Measurements from ENCODE around the gene RAB3C. TPM values are rescaled to one million over a fixed set of nuclear protein-coding genes. Genes with fewer than 3 reads are reported as not detected.
A peak's percentile ranks its signal among the peaks of the same experiment; 100 is the strongest.

Gene RAB3C
- total RNA-seq, 1 donor from 2014 or later = 4.6 TPM

DNA sequence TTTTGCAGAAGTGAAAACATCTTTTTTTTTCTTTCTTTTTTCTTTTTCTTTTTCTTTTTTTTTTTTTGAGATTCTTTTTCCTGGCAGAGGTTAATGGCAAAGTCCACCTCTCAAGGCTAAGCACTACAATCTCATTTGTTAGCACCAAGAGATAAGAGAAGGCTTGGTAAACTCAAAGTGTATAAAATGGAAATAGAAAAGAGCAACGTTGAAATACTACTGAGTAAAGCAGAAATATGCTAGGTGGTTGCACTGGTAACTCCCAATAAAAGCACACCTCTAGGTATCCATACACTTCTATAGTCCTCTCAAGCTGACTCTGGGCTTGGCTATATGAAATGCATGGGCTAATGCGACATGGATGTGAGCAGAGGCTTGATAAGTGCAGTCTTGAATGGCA lies 188.9 kb downstream of the RAB3C start:
- DNase-seq (ENCODE audit: low spot score) = no peak

DNA sequence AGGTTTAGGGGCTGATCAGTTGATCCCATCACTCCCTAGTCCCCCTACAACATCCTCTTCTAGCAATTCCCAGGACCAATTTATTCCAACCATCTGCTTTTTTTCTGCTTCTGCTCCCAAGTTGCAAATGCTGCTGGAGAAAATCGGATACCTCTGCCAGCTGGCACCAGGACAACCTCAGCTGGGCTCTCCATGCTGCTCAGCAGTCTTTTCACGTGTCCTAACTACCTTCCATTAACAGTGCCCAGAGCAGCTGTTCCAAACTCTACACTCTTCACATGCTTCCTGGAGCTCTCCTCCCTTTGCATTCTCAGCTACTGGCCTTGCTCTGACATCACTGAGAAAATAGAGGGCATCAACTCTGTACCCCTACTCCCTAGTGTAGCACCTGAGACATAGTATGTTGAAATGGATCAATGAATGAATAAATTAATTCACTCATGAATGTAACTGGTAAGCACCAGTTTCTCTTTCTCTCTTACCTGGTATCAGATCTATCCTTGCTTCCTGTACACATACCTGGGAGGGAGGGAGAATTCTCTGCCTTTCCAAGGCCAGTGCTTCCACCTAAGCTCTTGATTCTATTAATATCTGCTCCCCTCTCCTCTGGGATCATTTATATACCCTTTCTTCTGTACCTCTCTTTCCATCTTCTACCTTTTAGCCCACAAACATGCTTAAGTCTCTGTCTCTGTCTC lies 191.0 kb downstream of the RAB3C start:
- DNase-seq (ENCODE audit: low spot score) = peak; percentile 49

DNA sequence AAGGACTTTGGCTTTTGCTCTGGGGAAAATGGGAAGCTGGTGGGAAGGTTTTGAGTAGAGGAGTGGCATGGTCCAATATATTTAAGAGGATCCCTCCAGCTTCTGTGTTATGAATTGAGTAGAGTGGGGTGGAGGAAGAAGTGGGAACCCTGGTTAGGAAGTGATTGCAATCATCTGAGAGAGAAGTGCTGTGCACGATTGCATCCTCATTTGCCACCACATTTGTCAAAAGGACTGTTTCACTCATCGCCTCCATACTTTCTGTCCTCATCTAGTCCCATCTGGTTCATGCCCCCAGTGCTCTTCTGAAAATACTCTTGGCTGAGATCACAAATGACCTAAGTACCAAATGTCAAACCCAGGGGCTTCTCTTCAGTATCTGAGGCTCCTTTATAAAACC lies 192.1 kb downstream of the RAB3C start:
- no peak for DNase-seq (ENCODE audit: low spot score)

- no peak for DNase-seq (ENCODE audit: low spot score)
Observed at GRCh38 chr5:58775701-58776262, 192.9 kb downstream of the RAB3C start.

DNA sequence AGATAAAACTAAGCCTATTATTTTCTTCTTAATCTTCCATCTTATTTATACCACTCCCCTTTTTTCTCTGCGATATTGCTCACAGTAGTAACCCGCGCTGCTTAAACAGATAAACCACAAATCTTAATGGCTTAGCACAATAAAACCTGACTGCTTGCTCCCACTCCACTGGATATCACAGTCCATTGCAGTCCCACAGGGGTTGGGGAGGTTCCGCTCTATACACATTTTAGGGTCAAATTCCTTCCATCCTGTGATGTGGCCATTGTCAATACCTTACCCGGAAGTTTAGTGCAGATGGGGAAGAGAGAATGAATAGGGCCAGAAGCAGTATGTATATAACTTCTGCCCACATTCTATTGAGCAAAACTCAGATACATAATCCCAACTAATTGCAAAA lies 193.7 kb downstream of the RAB3C start:
- DNase-seq (ENCODE audit: low spot score) = no peak

DNA sequence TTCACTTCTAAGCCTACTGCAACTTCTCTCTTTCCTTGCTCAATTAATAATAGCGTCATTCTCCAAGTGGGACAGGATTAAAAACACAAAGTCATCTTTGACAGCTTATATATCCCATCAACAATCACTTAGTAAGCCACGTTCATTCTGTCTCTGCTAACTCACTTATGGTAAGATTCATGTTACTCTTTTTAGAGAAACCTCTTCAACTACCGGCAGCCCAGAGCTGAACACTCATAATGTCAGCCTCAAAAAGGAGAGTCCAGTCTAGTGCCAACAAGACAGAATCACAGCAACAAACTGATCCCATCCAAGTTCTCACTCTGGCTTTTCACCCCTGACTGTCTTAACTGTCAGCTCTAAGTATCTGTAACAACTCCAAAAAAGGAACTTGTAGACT lies 196.0 kb downstream of the RAB3C start:
- no peak for DNase-seq (ENCODE audit: low spot score)

- no peak for DNase-seq (ENCODE audit: low spot score)
Observed at GRCh38 chr5:58786035-58786434, 203.2 kb downstream of the RAB3C start.

DNA sequence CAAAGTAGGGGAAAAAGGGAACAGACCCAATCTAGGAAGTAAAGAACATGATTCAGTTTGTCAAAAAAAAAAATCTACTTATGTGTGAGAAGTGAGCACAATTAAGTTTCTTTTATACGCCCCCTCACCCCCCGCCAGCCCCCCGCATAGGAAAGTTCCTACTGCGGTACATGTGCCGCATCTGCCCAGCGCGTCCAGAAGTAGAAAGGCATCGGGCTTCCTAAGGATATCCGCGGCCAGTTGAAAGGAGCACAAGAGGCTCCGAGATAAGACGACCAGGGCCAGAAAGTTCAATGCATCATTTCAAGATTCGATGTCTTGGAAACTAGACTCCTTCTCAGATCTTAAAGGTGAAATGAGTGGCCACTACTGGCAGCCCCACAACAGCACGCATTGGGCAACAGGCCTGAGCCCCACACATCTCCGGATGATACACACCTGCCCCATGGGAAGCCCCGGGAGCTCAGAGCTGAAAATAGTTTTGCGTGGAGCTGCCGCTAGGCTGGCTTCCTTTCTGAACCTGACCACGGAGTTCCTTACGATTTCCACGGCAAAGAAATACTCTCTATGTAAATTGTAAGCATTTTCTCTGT lies 203.9 kb downstream of the RAB3C start:
- no peak for DNase-seq (ENCODE audit: low spot score)

- peak; percentile 76 for DNase-seq (ENCODE audit: low spot score)
Observed at GRCh38 chr5:58787987-58788386, 205.1 kb downstream of the RAB3C start.

DNA sequence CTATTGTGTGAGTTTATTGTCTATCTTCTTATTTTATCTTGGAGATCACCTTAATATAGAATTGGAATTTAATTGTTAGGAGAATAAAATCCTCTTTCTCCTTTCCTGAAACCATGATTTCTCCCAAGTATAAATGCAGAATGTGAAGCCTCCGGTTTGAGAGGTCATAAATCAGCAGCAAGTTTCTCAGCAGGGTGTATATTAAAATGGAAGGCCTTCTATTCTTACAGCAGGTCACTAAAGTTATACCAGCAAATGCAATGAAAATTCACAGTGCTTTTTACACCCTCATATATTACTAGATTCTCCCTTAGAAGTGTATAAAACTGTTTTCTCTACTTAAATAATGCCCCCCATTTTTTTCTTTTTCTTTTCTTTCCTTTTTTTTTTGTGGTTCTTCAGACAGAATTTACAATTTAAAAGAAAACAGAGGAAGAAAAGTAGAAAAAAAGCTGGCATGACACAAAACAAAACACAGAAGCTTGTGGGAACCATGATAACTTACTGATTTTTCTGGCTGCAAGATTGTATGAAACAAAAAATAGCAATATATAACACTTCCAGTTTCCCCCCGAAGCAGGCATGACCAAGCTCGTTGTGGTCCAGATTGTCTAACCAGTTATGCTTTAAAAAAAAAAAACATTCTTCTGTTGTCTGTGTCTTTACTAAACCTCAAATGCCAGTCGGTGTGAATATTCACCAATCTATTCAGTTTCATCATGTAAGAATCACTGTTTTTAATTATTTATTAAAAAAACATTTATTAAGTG lies 211.2 kb downstream of the RAB3C start:
- no peak for DNase-seq (ENCODE audit: low spot score)

- DNase-seq (ENCODE audit: low spot score) = no peak
Observed at GRCh38 chr5:58794875-58795274, 212.0 kb downstream of the RAB3C start.

DNA sequence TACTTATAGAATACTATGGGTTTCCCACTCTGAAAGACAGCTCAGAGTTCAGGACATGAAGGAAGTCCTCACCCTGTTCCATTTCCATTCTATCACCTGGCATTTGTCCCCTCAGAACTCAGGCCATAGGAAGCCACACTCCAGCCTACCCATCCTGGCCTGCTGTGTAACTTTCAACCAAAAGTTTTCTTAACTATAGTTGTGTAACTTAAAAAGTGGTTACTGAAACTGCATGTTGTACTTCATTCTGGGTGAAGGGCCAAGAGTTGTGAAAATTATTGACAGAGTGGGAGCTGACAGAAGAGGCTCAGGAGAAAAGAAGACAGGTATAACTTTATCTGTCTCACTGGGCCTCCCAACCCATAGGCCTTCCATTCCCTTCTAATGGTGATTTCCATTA lies 212.5 kb downstream of the RAB3C start:
- no peak for DNase-seq (ENCODE audit: low spot score)

DNA sequence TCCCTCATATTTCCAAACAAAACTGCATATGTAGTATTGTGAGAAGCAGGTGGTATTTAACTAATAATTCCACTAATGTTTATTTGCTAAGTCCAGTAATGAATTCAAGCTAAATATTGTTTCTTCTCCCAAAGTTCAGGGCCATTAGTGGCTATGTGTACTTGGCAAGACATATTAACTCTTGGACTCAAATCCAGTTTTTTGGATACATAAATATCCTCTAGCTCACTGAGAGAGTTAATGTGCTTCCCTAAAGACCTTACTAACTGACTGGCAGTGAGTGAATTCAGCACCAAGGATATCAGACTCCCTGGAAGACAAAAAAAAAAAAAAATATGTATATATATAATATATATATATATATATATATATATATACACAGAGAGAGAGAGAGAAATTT lies 214.1 kb downstream of the RAB3C start:
- no peak for DNase-seq (ENCODE audit: low spot score)

DNA sequence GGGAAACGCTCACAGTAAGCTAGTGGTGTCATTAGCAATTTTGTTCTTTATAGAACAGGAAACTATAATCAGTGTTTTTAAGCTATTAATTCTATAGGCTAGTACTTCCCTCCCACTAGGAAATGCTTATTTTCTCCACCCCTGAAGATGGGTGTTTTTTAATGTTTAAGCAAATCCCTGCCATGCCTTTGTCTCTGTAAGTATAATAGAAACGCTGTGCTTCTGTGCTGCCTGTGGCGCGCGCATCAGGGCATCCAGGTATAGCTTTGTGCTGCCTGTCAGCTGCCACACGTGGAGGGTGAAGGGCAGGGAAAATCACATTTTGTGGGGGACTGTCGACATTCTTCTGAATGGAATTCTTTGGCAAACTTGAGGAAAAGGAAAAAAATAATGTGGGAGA lies 217.5 kb downstream of the RAB3C start:
- no peak for DNase-seq (ENCODE audit: low spot score)

DNA sequence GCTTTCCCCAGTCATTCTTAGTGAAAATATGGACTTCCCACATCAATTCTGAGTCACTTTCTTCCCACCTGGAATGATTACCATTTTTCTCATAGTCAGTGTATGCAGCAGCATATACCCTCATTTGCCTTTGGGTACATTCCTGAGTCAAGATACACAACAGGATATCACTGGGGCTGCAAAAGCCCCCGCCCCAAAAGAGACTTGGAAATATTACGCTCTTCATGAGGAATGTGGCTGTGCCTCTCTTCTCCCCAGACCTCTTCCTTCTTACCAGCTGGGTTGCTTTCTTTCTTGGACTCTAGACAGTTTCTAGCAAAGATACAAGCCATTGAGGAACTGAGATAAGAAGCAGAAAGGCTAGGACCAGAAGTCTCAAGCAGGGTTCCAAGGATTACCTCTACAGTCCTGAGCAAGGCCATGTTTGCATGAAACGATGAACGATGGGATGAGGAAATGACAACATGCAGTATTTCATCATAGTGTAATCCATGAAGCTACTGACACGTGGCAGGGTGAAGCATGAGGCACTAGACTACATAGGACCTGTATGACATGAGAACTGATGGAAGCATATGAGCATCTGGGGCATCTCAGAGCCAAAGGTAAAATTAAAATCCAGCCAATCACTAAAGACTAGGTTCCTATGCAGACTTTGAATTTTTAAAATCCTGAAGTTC lies 218.1 kb downstream of the RAB3C start:
- DNase-seq (ENCODE audit: low spot score) = no peak

DNA sequence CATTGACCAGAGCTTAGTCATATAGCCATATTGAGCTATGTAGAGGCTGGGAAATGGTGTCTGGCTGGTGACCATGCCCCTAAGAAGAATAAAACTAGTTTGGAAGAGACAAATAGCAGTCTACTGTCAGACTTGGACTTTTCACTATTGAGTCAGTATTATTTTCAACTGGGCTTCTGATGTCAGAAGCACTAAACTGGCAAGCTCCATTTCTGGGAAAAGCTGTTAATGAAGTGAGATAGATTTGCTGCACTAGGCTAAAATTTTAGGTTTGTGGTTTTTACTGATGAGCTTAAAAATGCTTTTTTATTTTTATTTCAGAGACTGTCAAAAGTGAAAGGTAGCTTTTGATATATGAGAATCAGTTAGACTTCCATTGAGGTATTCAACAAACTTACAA lies 220.2 kb downstream of the RAB3C start:
- no peak for DNase-seq (ENCODE audit: low spot score)

DNA sequence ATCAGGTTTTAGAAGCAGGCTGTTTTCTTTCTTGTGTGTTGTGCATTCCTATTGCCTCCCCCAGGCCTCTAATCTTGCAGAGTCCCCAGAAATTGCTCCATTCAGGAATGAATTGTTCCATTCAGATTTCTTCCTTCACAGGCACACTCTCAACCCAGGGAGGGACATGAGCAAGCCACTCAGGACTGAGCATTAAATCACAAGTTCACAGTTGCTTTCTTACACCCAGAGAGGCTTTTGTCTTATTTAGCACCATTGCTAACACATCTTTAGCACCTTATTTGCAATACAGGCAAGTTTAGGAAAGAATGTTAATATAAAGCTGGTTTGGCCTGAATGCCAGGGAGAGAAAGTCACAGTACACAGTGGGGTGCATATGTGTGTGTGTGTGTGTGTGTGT lies 221.4 kb downstream of the RAB3C start:
- no peak for DNase-seq (ENCODE audit: low spot score)

GRCh38 chr5:58810086-58810485 lies 227.2 kb downstream of the RAB3C start:
- DNase-seq (ENCODE audit: low spot score) = no peak

DNA sequence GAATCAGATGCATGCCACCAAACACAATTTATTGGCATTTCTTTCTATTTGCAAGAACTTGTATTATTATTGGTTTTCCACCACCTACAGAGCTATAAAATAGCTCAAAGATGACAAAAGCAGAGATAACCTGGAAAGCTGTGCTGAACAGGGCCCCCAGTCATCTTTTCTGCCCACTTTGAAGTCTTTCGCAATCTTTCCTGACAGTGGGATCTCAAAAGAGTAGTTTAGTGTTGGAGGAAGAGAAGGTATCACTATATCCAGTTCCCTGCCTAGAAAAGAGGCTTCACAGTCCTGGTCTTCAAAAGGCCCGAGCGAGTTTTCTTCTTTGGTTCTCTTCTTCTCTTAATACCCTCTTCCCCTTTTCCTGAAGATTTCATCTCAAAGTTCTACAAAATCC lies 231.0 kb downstream of the RAB3C start:
- no peak for DNase-seq (ENCODE audit: low spot score)

- no peak for DNase-seq (ENCODE audit: low spot score)
Observed at GRCh38 chr5:58816181-58816731, 233.4 kb downstream of the RAB3C start.

- DNase-seq (ENCODE audit: low spot score) = peak; percentile 85
Observed at GRCh38 chr5:58818465-58818864, 235.6 kb downstream of the RAB3C start.

- no peak for DNase-seq (ENCODE audit: low spot score)
Observed at GRCh38 chr5:58825441-58825840, 242.6 kb downstream of the RAB3C start.
